NB4 (cell line): Measurements from ENCODE around the gene IGF2BP3.

Experiments
- CTCF ChIP-seq: IDR thresholded peaks from one replicate; pipeline ENCODE4 v1.5.1; 2012; ENCODE audit warnings: low read depth, low read length
- POLR2A ChIP-seq: IDR thresholded peaks from 2 replicates; pipeline ENCODE4 v1.6.1; 2011; ENCODE audit warnings: mild to moderate bottlenecking; ENCODE audit not compliant: insufficient read length; ENCODE audit errors: extremely low read depth

- TF ChIP-seq CTCF (no peak), POLR2A (no peak)
Measured at GRCh38 chr7:23347033-23347681, 123.1 kb downstream of the IGF2BP3 start.
